Measurements from ENCODE around the gene TMEM238L. TPM values are rescaled to one million over a fixed set of nuclear protein-coding genes. Genes with fewer than 3 reads are reported as not detected.

TMEM238L gene
- total RNA-seq, 1 experiment from 2014 or later: not detected

DNA sequence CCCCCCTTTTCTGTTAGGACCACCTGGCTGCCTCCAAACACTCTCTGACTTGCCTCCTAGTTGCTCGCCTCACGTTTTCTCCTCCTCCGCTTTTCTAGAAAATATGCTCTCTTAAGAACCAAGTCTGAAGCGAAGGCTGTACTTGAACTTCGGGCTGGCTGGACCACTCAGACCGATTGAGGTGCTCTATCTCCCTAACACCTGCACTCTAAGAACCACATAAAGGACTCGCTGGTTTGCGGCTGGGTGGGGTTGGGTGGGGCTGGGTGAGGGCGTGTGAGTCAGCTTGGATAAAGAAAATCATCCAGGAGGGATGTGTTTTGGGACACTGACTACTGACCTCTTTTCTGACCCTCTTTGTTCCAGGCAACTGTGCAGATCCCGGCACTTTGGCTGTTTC, 51.2 kb downstream of the TMEM238L start:
- Histone ChIP-seq H2BK12ac (ENCODE audit: insufficient read length, low read depth, low read length) (no peak overlapping the region), H2BK5ac (ENCODE audit: insufficient read length, low read length) (no peak overlapping the region), H3K56ac (ENCODE audit: insufficient read length, low read depth, low read length) (no peak overlapping the region), H2BK120ac (ENCODE audit: low read depth, low read length, poor library complexity, severe bottlenecking) (no peak overlapping the region), H3K4me2 (ENCODE audit: insufficient read depth, insufficient read length, low read length) (no peak overlapping the region), H3K79me1 (ENCODE audit: insufficient read depth, low read depth, low read length, poor library complexity, severe bottlenecking) (no peaks in the 10 kb centered on the region), H3K9me3 (ENCODE audit: control insufficient read depth, low read depth, low read length) (no peaks in the 10 kb centered on the region), H4K20me1 (ENCODE audit: control insufficient read depth, insufficient read depth, insufficient read length) (no peaks in the 10 kb centered on the region), H3K18ac (ENCODE audit: insufficient read length, low read depth, low read length) (no peak overlapping the region), H3K23ac (ENCODE audit: insufficient read length, low read depth, low read length) (no peak overlapping the region), H3K27ac (ENCODE audit: insufficient read length, low read depth, low read length) (no peak overlapping the region), H3K9ac (ENCODE audit: extremely low read depth, insufficient read length, low read length) (no peak overlapping the region), H3K4ac (ENCODE audit: low read depth, low read length) (no peak overlapping the region), H4K5ac (ENCODE audit: insufficient read length, low read depth, low read length) (no peak overlapping the region), H3K4me1 (ENCODE audit: insufficient read depth, low read length) (peaks cover 11% of the 10 kb centered on the region; the same call in 1 of the 2 replicates), H4K91ac (ENCODE audit: insufficient read length, low read depth, low read length) (no peak overlapping the region), H2AFZ (ENCODE audit: low read length) (no peak overlapping the region), H2BK15ac (ENCODE audit: low read depth, low read length) (no peak overlapping the region), H3K14ac (ENCODE audit: insufficient read depth, low read length) (no peak overlapping the region), H2AK5ac (ENCODE audit: insufficient read length, low read length) (no peak overlapping the region), H3K27me3 (ENCODE audit: insufficient read depth, low read length) (no peaks in the 10 kb centered on the region), H3K79me2 (ENCODE audit: insufficient read depth, low read length) (no peaks in the 10 kb centered on the region), H3T11ph (ENCODE audit: low read length) (no peak overlapping the region), H4K8ac (replicated peaks; ENCODE audit: insufficient read length, low read depth, low read length) (no peak overlapping the region), H3K23me2 (ENCODE audit: insufficient read length, low read depth, low read length, poor library complexity, severe bottlenecking) (peaks cover 6% of the 10 kb centered on the region), H2BK20ac (ENCODE audit: low read depth, low read length, poor library complexity, severe bottlenecking) (no peak overlapping the region)
- peaks cover 41 to 44% of the 10 kb centered on the region in 2 experiments for H3K4me1 Mint-ChIP-seq
- H3K27me3 Mint-ChIP-seq (ENCODE audit: low read depth): no peaks in the 10 kb centered on the region
- no peak overlapping the region for H3K4me3 Mint-ChIP-seq
- H3K36me3 Mint-ChIP-seq (ENCODE audit: insufficient read depth in 1 of 3, low read depth in 3 of 3): no peaks in the 10 kb centered on the region
- no CpG with 5 or more reads among the region's 10 CpGs for WGBS (ENCODE audit: extremely low coverage, insufficient read length, low lambda C conversion rate)
- TF ChIP-seq, protein P1, sequence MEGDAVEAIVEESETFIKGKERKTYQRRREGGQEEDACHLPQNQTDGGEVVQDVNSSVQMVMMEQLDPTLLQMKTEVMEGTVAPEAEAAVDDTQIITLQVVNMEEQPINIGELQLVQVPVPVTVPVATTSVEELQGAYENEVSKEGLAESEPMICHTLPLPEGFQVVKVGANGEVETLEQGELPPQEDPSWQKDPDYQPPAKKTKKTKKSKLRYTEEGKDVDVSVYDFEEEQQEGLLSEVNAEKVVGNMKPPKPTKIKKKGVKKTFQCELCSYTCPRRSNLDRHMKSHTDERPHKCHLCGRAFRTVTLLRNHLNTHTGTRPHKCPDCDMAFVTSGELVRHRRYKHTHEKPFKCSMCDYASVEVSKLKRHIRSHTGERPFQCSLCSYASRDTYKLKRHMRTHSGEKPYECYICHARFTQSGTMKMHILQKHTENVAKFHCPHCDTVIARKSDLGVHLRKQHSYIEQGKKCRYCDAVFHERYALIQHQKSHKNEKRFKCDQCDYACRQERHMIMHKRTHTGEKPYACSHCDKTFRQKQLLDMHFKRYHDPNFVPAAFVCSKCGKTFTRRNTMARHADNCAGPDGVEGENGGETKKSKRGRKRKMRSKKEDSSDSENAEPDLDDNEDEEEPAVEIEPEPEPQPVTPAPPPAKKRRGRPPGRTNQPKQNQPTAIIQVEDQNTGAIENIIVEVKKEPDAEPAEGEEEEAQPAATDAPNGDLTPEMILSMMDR (conservative IDR thresholded peaks at IDR 0.05): no peak
- DNase-seq: no peak
- no peaks in the 10 kb centered on the region; a peak in 1 of 5 replicates for H3K9me3 Mint-ChIP-seq
- peak overlapping the region in 1 of 3 experiments; percentile 79; a peak in 1 of 7 replicates for H3K27ac Mint-ChIP-seq

Measured in H9 (cell line).